OCI-LY7 (cell line): Measurements from ENCODE around the gene ROCK2.

ENCODE experiments used
- EZH2phosphoT487 ChIP-seq: fragments of 200-600 bp; sonication (generic); IDR thresholded peaks from 2 replicates; pipeline ENCODE4 v1.6.1; 2018; ENCODE audit warnings: low read depth, borderline replicate concordance, mild to moderate bottlenecking, mixed run types, antibody characterized with exemption, low read length, moderate library complexity, mixed read lengths
- TF ChIP-seq, protein P1 (sequence below): fragments of 200-600 bp; sonication (generic); conservative IDR thresholded peaks from 2 replicates; pipeline ENCODE4 v1.5.1; 2014; ENCODE audit warnings: mild to moderate bottlenecking, antibody characterized with exemption, low read length, moderate library complexity, mixed read lengths

DNA sequence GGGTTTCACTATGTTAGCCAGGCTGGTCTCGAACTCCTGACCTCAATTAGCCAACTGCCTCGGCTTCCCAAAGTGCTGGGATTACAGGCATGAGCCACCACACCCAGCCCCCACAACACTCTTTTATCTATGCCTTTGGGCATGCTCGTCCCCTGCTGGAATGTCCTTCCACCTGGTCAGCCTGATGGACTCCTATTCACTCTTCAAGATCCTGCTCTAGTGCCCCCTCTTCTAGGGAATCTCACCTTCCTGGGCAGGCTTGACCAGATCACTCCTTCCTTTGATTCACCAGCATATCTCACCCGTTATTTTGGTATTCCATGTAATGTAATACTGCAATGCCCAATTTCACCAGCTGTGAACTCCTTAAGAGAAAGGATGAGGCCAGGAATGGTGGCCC is 203.1 kb downstream of the ROCK2 start:
- TF ChIP-seq, protein P1, sequence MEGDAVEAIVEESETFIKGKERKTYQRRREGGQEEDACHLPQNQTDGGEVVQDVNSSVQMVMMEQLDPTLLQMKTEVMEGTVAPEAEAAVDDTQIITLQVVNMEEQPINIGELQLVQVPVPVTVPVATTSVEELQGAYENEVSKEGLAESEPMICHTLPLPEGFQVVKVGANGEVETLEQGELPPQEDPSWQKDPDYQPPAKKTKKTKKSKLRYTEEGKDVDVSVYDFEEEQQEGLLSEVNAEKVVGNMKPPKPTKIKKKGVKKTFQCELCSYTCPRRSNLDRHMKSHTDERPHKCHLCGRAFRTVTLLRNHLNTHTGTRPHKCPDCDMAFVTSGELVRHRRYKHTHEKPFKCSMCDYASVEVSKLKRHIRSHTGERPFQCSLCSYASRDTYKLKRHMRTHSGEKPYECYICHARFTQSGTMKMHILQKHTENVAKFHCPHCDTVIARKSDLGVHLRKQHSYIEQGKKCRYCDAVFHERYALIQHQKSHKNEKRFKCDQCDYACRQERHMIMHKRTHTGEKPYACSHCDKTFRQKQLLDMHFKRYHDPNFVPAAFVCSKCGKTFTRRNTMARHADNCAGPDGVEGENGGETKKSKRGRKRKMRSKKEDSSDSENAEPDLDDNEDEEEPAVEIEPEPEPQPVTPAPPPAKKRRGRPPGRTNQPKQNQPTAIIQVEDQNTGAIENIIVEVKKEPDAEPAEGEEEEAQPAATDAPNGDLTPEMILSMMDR: no peak
- no peak for TF ChIP-seq EZH2phosphoT487
